GM18909 (cell line): ENCODE measurements around the gene KCTD21.
A peak's percentile ranks its signal among the peaks of the same experiment; 100 is the strongest.

Source experiments
- ATAC-seq: cut with Tn5 transposase; IDR thresholded peaks from one replicate; pipeline ENCODE4 v1.9.1; 2021; ENCODE audit warnings: mild to moderate bottlenecking; ENCODE audit not compliant: unreplicated experiment, poor library complexity

The KCTD21 gene

DNA sequence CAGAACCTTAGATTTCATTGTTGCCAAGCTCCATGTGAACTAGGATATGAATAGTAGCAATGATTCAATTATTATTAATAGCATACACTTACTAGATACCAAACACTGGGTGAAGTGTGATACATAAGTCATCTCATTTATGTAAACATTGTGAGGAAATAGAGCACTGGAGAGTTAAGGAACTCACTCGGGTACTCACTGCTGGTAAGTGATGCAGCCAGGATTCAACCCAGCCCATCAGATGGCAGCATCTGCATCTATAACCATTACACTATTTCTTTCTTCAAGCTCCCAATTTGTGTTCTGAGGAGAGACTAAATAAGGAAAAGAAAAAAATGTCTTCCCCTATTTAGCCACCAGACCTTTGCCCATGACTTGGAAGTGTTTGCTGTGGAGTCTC is 38.8 kb downstream of the KCTD21 start:
- no peak for ATAC-seq

DNA sequence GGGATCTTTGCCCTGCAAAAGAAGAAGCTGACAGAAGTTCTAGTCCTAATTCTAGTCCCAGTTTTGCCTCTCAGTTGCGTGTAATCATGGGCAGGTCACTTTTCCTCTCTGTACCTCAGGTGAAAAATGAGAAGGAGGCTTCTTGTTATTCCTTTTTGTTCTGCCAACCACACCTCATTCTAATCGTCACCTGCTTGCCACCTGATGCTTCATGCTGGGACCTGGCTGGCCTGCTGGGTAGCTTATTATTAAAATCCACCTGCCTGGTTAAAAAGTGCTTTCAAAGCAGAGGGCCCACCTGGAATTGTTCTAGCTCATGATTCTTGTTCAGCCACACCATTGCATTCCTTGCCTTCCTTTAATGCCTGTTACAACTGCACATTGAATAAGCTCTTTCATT is 40.6 kb downstream of the KCTD21 start:
- no peak for ATAC-seq

DNA sequence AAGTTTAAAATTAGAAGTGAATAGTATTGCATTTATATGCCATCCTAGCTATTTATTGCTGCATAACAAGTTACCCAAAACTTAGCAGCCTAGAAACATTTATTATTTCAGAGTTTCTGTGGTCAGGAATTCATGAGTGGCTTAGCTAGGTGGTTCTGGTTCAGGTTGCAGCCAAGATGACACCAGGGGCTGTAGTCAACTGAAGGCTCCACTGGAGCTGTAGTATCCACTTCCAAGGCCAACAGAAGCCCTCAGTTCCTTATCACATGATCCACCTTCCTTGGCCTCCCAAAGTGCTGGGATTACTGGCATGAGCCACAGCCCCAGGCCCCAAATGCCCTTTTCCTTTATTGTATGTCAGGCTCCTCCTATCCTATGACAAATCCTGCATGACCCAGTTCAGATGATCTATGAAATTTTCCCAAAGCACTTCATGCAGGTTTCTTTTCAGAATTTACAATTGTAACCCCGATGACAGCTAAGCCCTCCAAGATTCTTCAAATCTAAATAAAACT is 42.9 kb downstream of the KCTD21 start:
- ATAC-seq, result no peak

DNA sequence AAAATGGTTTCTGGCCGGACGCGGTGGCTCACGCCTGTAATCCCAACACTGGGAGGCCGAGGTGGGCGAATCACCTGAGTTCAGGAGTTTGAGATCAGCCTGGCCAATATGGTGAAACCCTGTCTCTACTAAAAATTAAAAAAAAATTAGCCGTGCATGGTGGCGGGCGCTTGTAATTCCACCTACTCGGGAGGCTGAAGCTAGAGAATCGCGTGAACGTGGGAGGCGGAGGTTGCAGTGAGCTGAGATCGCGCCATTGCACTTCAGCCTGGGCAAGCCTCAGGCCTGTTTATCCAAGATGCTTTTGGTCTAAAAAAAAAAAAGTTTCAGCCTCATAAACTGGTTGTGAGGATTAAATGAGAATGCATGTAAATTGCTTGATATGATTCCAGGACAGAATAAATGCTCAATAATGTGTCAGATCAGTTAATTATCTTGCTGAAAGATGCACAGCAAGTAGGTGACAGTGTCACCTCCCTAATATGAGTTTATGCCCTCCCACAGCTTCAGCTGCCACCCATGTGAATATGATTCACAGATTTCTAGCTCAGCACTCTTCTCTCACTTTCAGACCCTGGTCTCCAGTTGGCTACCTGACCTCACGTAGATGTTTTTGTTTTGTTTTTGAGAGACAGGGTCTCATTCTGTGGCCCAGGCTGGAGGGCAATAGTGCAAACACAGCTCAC is 47.9 kb downstream of the KCTD21 start:
- ATAC-seq, result no peak

GRCh38 chr11:78139422-78140391 is 48.7 kb downstream of the KCTD21 start, which contains the start of gene ALG8:
TSS of gene ALG8 (minus strand) at chr11:78139626. CDS start at chr11:78139588, 38 bp downstream.
- ATAC-seq, result peak; percentile 94

DNA sequence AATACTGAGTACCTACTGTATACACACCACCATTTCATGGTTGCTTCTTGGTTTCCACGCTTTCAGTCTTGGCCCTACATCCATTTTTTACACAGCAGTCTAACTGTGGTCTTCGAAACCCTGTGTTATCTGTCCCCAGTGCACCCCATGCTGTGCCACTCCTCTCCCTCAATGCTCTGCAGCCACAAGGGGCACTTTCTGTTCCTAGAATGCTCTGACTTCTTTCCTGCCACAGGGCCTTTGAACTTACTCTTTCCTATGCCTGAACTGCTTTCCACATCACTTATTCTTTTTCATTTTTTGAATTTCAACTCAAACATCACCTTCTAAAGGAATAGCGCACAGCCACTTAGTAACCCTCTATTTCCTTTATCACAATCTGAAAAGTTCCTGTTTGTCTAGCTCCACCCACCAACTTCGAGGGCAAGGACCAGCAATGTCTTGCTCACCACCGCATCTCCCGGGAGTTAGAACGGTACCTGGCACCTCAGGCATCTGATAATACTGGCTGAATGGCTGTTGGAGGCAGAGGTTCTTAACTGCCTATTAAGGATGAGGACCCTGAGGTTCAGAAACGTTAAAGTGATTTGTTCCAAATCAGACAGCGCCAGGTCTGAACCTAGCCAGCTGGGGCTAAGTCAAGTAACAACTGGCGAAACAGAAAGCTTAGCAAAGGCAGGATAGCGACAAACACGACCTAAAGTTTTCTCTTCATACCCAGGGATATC is 49.6 kb downstream of the KCTD21 start:
- peak; percentile 35 for ATAC-seq

DNA sequence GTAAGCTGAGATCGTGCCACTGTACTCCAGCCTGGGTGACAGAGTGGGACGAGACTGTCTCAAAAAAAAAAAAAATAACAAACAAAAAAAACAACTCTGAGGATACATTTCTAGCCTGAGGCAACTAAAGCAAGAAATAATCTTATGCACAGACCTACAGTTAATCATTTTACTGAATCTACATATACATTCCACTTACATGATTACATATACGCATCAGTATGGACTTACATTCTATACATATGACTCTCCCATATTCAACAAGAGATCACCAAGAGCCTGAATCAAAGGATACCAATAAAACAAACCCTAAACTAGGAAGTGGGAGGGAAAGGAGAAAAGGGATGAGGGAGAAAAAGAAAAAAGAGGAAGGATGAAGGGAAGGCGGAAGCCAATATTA is 50.1 kb downstream of the KCTD21 start:
- ATAC-seq, result no peak

GRCh38 chr11:78132475-78132874 is 56.0 kb downstream of the KCTD21 start:
- ATAC-seq, result no peak

DNA sequence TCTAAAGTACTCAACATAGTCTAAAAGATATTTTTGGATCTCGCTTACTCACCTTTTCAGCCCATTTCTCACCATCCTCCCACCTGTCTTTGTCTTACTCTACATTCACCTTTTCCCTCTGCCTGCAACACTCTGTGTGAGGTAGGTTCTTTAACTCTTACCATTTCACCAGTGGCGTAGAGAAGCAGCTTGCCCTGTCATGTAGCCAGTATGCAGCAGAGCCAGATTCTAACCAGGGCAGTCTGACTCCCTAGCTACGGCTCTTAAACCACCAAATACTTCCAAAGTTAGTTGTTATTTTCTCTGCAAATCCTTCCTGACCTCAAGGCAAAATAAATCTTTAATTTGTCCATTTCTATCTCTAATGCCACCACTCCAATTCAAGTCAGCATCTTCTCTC is 56.5 kb downstream of the KCTD21 start:
- ATAC-seq, result no peak

GRCh38 chr11:78127403-78127802 is 61.0 kb downstream of the KCTD21 start:
- no peak for ATAC-seq
